GM12878 (cell line): Measurements from ENCODE around the gene ZWILCH. TPM values are rescaled to one million over a fixed set of nuclear protein-coding genes. Genes with fewer than 3 reads are reported as not detected.
A peak's percentile ranks its signal among the peaks of the same experiment; 100 is the strongest.

ENCODE experiments used
- ATAC-seq: fragments of 200-7000 bp; cut with Tn5 transposase; 3 replicates; pipeline ENCODE4 v1.9.1; 2020; ENCODE audit warnings: mild to moderate bottlenecking, moderate library complexity
- BruUV-seq: library from RNA; stranded (reverse); fragments of 400-500 nt; replicated peaks from 2 replicates; lab custom pipeline; 2021; lab: Mats Ljungman, UMichigan
- CTCF ChIA-PET: fragments of 300-600 bp; sonication (Branson Sonifier 250); formaldehyde crosslinking; extraction: SDS; loops from one replicate; lab custom pipeline; 2021; ENCODE audit warnings: inconsistent platforms; lab: Yijun Ruan, JAX
- POLR2A ChIA-PET: fragments of 350-600 bp; formaldehyde crosslinking; extraction: SDS; loops from one replicate; lab custom pipeline; 2021; ENCODE audit warnings: inconsistent platforms; lab: Charles Lee
- RAD21 ChIA-PET: fragments of 300-600 bp; sonication (Branson Sonifier 250); formaldehyde crosslinking; loops from one replicate; lab custom pipeline; 2023; ENCODE audit warnings: antibody characterized with exemption; ENCODE audit not compliant: unreplicated experiment; lab: Charles Lee
- SMC1A ChIA-PET: fragments of 300-600 bp; sonication (Branson Sonifier 250); formaldehyde crosslinking; loops from one replicate; lab custom pipeline; 2023; ENCODE audit not compliant: unreplicated experiment, uncharacterized antibody; lab: Charles Lee
- DNase-seq: peaks from one replicate; pipeline ENCODE4 v3.0.0-alpha.2; 2011; ENCODE audit warnings: low read depth, low spot score
- FAIRE-seq: peaks from 3 replicates; lab custom pipeline; 2011; peaks lifted over from hg19 to GRCh38; lab: Jason Lieb, UNC
- H2AFZ ChIP-seq: 2 replicates; pipeline ENCODE4 v1.6.0; 2011; ENCODE audit warnings: low read depth, low read length, control low read depth; ENCODE audit not compliant: control insufficient read depth
- H3K27ac ChIP-seq: 2 replicates; pipeline ENCODE4 v1.5.1; 2011; ENCODE audit warnings: control low read depth; ENCODE audit not compliant: control insufficient read depth, insufficient read depth
- H3K27me3 ChIP-seq, 2 experiments: replicated peaks in 1 of 2; 2 replicates each; pipeline versions ENCODE4 v1.6.0 to v1.6.1; 2011; ENCODE audit warnings: low read length in 1 of 2; ENCODE audit not compliant: control insufficient read depth in 2 of 2, insufficient read depth in 2 of 2
- H3K36me3 ChIP-seq, 2 experiments: 2 replicates each; pipeline ENCODE4 v1.5.1; 2011; ENCODE audit warnings: low read length in 1 of 2; ENCODE audit not compliant: control insufficient read depth in 2 of 2, insufficient read depth in 2 of 2
- H3K4me1 ChIP-seq: 2 replicates; pipeline ENCODE4 v1.6.1; 2011; ENCODE audit warnings: mild to moderate bottlenecking, low read length, moderate library complexity, mixed read lengths; ENCODE audit not compliant: control insufficient read depth, insufficient read depth
- H3K4me2 ChIP-seq: 2 replicates; pipeline ENCODE4 v1.6.0; 2011; ENCODE audit warnings: control low read depth; ENCODE audit not compliant: control insufficient read depth, insufficient read depth
- H3K4me3 ChIP-seq: fragments of 200-600 bp; sonication (generic); 2 replicates; pipeline ENCODE4 v1.5.1; 2016
- H3K79me2 ChIP-seq: 2 replicates; pipeline ENCODE4 v1.6.0; 2011; ENCODE audit warnings: low read length; ENCODE audit not compliant: control insufficient read depth, insufficient read depth
- H3K9ac ChIP-seq: 2 replicates; pipeline ENCODE4 v1.8.0; 2011; ENCODE audit warnings: low read length, control low read depth, mixed read lengths; ENCODE audit not compliant: control insufficient read depth, insufficient read depth
- H3K9me3 ChIP-seq: replicated peaks from 3 replicates; pipeline ENCODE4 v1.5.1; 2011; ENCODE audit warnings: mild to moderate bottlenecking, low read length; ENCODE audit not compliant: control insufficient read depth, insufficient read depth
- H4K20me1 ChIP-seq: 2 replicates; pipeline ENCODE4 v1.6.0; 2011; ENCODE audit not compliant: control insufficient read depth, insufficient read depth
- BACH1 ChIP-seq: fragments of 450-650 bp; IDR thresholded peaks from 2 replicates; pipeline ENCODE4 v1.6.1; 2017; ENCODE audit warnings: mild to moderate bottlenecking, borderline replicate concordance
- BMI1 ChIP-seq: fragments of 450-650 bp; IDR thresholded peaks from 2 replicates; pipeline ENCODE4 v1.6.1; 2016; ENCODE audit warnings: mild to moderate bottlenecking, moderate library complexity, borderline replicate concordance
- CEBPZ ChIP-seq: fragments of 150-350 bp; IDR thresholded peaks from 2 replicates; pipeline ENCODE4 v1.6.1; 2016; ENCODE audit warnings: low read depth, low read length
- ETV6 ChIP-seq, 2 experiments: fragments of 450-650 bp in 1 of 2; IDR thresholded peaks in 1 of 2; conservative IDR thresholded peaks in 1 of 2; 2 replicates each; pipeline ENCODE4 v1.6.1; 2014; ENCODE audit warnings: antibody characterized with exemption in 1 of 2, borderline replicate concordance in 1 of 2, low read depth in 1 of 2, mild to moderate bottlenecking in 1 of 2, moderate library complexity in 1 of 2
- JUND ChIP-seq: IDR thresholded peaks from 2 replicates; pipeline ENCODE4 v1.6.1; 2012; ENCODE audit warnings: low read depth, mild to moderate bottlenecking, low read length, improper control_type of control experiment, moderate library complexity
- MTA2 ChIP-seq: fragments of 450-650 bp; IDR thresholded peaks from 2 replicates; pipeline ENCODE4 v1.6.1; 2016; ENCODE audit warnings: low read depth, mild to moderate bottlenecking, moderate library complexity
- NR2C1 ChIP-seq: fragments of 450-650 bp; IDR thresholded peaks from 2 replicates; pipeline ENCODE4 v1.6.1; 2017; ENCODE audit warnings: antibody characterized with exemption, mild to moderate bottlenecking, moderate library complexity
- PKNOX1 ChIP-seq: fragments of 450-650 bp; IDR thresholded peaks from 2 replicates; pipeline ENCODE4 v1.6.1; 2016; ENCODE audit warnings: mild to moderate bottlenecking
- SMAD1 ChIP-seq: fragments of 450-650 bp; IDR thresholded peaks from 2 replicates; pipeline ENCODE4 v1.6.1; 2018; ENCODE audit warnings: mild to moderate bottlenecking, low read depth; ENCODE audit not compliant: partially characterized antibody
- SRF ChIP-seq, 2 experiments: IDR thresholded peaks; 2 replicates each; pipeline ENCODE4 v1.6.1; 2011; ENCODE audit warnings: low read depth in 2 of 2, low read length in 2 of 2, mild to moderate bottlenecking in 1 of 2, moderate library complexity in 1 of 2
- ZNF217 ChIP-seq: fragments of 450-650 bp; IDR thresholded peaks from 2 replicates; pipeline ENCODE4 v1.6.1; 2017; ENCODE audit warnings: antibody characterized with exemption, mild to moderate bottlenecking
- ZNF622 ChIP-seq: fragments of 450-650 bp; IDR thresholded peaks from 2 replicates; pipeline ENCODE4 v1.6.1; 2017; ENCODE audit warnings: mild to moderate bottlenecking, inconsistent platforms
- WGBS: methylation state at CpG from one replicate; pipeline ENCODE4 v1.1.6; 2016; ENCODE audit warnings: low lambda C conversion rate; ENCODE audit not compliant: insufficient replicate concordance, insufficient coverage; ENCODE audit errors: missing lambda C conversion rate; 5-methylcytosine and 5-hydroxymethylcytosine counted together
- in situ Hi-C: fragments of 300-500 bp; cut with MboI; formaldehyde crosslinking; loops from 9 replicates; pipeline ENCODE4 v1.14.3; 2018; ENCODE audit warnings: mixed read lengths
- intact Hi-C: fragments of 100-400 bp; cut with micrococcal nuclease; formaldehyde crosslinking; loops from one replicate; pipeline ENCODE4 v1.14.2; 2022; ENCODE audit not compliant: unreplicated experiment
- polyA plus RNA-seq, 11 experiments: library from polyadenylated mRNA; depleted of rRNA in 4 of 11; unstranded in 6 of 11; stranded (reverse) in 5 of 11; fragments of >200 nt; fragmentation: Nextera tagmentation in 4 of 11; fragmentation: Illumina TruSeq in 1 of 11; extraction: Ambion mirVana in 4 of 11; extraction: Trizol in 1 of 11; gene quantifications; 1 replicate in 1 of 11; 2 replicates in 10 of 11; pipeline versions ENCODE4 v1.2.1 to v1.2.3, GENCODE V29; 2011 to 2016; ENCODE audit warnings: inconsistent platforms in 2 of 11, missing spikeins in 2 of 11, low read depth in 1 of 11
- total RNA-seq, 4 experiments: library from RNA; depleted of rRNA in 3 of 4; stranded (reverse); fragments of >200 nt in 3 of 4; fragmentation: Illumina TruSeq in 1 of 4; extraction: Trizol in 1 of 4; gene quantifications; 2 replicates each; pipeline versions ENCODE4 v1.2.1 to v1.2.3, GENCODE V29; 2013 to 2021

The ZWILCH gene
- total and polyA plus RNA-seq, 10 of the 15 experiments (the other 5 are each of a cell fraction or from before 2014, with no cell fraction given) = 15.6 to 73.9 (median 32.4) TPM

GRCh38 chr15:66474963-66475362 is 30.2 kb upstream of the ZWILCH start:
- TF ChIP-seq MTA2 (peak; percentile 55), ETV6 (conservative IDR thresholded peaks at IDR 0.05 in 1 of 2, IDR thresholded peaks at IDR 0.05 in 1 of 2; ENCODE audit: borderline replicate concordance in 1 of 2, low read depth in 1 of 2) (no peak)
- RAD21 ChIA-PET = interaction anchor here (0.7 to 1.5 kb wide), 7 partner anchors 14 to 115 kb away, joined by 3 to 7 read pairs (median 3); partner anchors contain the start of genes MAP2K1 and SNAPC5
- Histone ChIP-seq H3K9ac (no peak overlapping the region), H3K4me2 (no peak overlapping the region), H3K4me1 (peaks cover 35% of the 10 kb centered on the region), H3K9me3 (no peaks in the 10 kb centered on the region), H3K36me3 (peaks cover 0 to 3% of the 10 kb centered on the region in 2 experiments; a peak in 3 of 4 replicates), H3K27ac (no peak overlapping the region), H2AFZ (no peak overlapping the region), H3K4me3 (no peak overlapping the region), H3K27me3 (no peaks in the 10 kb centered on the region), H3K79me2 (peaks cover 16% of the 10 kb centered on the region), H4K20me1 (no peaks in the 10 kb centered on the region; the same call in 1 of the 2 replicates)
- CTCF ChIA-PET = interaction anchor here (0.6 to 2.5 kb wide), 3 partner anchors 17 to 651 kb away, joined by 3 to 15 read pairs (median 5); partner anchors contain the start of gene SNAPC5
- 99% methylated on average over 3 of the region's 3 CpGs for WGBS
- ATAC-seq (no peak), FAIRE-seq (no peak), DNase-seq (no peak)
- SMC1A ChIA-PET = interaction anchor here (1.4 to 1.7 kb wide), 4 partner anchors 9 to 72 kb away, joined by 4 to 9 read pairs (median 6); partner anchors contain the start of gene SNAPC5
- intact Hi-C loops (no loop called here), in situ Hi-C loops (no loop called here)
- no TSS peak for BruUV-seq
- POLR2A ChIA-PET = interaction anchor here (0.5 to 1.2 kb wide), 5 partner anchors 11 to 573 kb away, joined by 3 to 5 read pairs (median 3); partner anchors contain the start of genes RPL4 and ZWILCH

DNA sequence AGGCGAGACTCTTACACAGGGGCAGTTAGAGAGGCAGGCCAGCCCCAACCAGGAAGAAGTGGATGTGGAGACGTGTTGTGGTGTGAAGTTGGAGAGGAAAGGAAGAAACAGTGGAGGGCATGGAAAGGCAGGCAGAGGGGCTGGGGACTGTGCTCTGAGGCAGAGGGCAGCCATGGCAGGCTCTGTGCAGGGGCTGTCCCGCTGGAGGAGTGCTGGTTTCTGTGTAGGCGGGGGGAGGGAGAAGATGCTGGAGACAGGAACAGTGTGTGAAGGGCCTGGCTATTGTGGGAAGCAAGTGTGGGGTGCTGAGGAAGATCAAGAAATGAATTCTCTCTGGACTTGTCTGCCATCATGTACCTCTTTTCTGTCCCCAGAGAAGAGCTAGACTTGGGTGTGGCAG is 28.6 kb upstream of the ZWILCH start:
- intact Hi-C loops = no loop called here
- H3K27me3 ChIP-seq = no peaks in the 10 kb centered on the region
- TF ChIP-seq NR2C1 = no peak
- TF ChIP-seq PKNOX1 = no peak
- no peak for TF ChIP-seq SRF (IDR thresholded peaks at IDR 0.05; ENCODE audit: low read depth in 2 of 2, low read length in 2 of 2)
- no peak for TF ChIP-seq ZNF217
- TF ChIP-seq ZNF622 = no peak
- TF ChIP-seq BMI1 = no peak
- no peak for TF ChIP-seq SMAD1
- TF ChIP-seq JUND = no peak
- no peak for TF ChIP-seq BACH1
- TF ChIP-seq CEBPZ = no peak

More for the DNA sequence above, 28.6 kb upstream of the ZWILCH start:
- RAD21 ChIA-PET = no interaction called here
- Histone ChIP-seq H3K4me1 (peaks cover 32% of the 10 kb centered on the region), H3K9me3 (no peaks in the 10 kb centered on the region), H3K4me3 (no peak overlapping the region), H3K27ac (no peak overlapping the region; the same call in 1 of the 2 replicates), H4K20me1 (no peaks in the 10 kb centered on the region; the same call in 1 of the 2 replicates), H3K79me2 (peaks cover 16% of the 10 kb centered on the region), H3K4me2 (no peak overlapping the region), H3K9ac (no peak overlapping the region), H2AFZ (no peak overlapping the region), H3K36me3 (peaks cover 5 to 6% of the 10 kb centered on the region in 2 experiments; a peak in 3 of 4 replicates)
- CTCF ChIA-PET = interaction anchor here (0.6 to 1.2 kb wide), 3 partner anchors 15 to 843 kb away, joined by 3 to 4 read pairs (median 3); no protein-coding TSS in a partner anchor
- DNase-seq (no peak), FAIRE-seq (no peak), ATAC-seq (no peak)
- SMC1A ChIA-PET = interaction anchor here (1.0 kb wide), 1 partner anchor 89 kb away, joined by 3 read pairs; no protein-coding TSS in a partner anchor
- POLR2A ChIA-PET = no interaction called here
- 54% methylated on average over 4 of the region's 4 CpGs for WGBS
- in situ Hi-C loops = no loop called here
- BruUV-seq = no TSS peak
